ENCODE results near the gene ADGRL1.

DNA sequence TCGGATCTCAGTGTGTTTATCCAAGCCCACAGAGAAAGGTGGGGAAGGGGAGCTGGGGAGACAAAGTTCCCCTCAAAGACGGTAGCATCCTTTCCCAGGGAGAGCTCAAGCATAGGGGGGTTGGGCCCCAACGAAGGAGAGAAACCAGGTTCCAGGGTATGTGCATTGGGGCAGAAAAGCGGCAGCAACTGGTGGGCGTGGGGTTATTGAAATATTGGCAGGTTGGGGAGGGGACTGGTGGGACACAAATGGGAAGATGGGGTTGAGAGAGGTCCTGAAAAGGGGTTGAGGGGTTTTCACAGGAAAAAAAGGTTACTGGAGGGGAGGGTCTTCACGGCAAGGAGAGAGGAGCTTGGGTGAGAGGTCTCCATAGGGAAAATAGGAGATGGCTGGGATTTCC lies 70.6 kb downstream of the ADGRL1 start:
- TF ChIP-seq POLR2A (IDR thresholded peaks at IDR 0.05; ENCODE audit: low read depth, low read length) (no peak), POLR2AphosphoS5 (IDR thresholded peaks at IDR 0.05; ENCODE audit: insufficient read depth, low read depth, low read length) (no peak), EZH2 (IDR thresholded peaks at IDR 0.05; ENCODE audit: borderline replicate concordance, low read depth, low read length, severe bottlenecking) (no peak), MYC (IDR thresholded peaks at IDR 0.05; ENCODE audit: low read depth, low read length) (no peak)
- TF ChIP-seq, protein P1, sequence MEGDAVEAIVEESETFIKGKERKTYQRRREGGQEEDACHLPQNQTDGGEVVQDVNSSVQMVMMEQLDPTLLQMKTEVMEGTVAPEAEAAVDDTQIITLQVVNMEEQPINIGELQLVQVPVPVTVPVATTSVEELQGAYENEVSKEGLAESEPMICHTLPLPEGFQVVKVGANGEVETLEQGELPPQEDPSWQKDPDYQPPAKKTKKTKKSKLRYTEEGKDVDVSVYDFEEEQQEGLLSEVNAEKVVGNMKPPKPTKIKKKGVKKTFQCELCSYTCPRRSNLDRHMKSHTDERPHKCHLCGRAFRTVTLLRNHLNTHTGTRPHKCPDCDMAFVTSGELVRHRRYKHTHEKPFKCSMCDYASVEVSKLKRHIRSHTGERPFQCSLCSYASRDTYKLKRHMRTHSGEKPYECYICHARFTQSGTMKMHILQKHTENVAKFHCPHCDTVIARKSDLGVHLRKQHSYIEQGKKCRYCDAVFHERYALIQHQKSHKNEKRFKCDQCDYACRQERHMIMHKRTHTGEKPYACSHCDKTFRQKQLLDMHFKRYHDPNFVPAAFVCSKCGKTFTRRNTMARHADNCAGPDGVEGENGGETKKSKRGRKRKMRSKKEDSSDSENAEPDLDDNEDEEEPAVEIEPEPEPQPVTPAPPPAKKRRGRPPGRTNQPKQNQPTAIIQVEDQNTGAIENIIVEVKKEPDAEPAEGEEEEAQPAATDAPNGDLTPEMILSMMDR (IDR thresholded peaks at IDR 0.05; ENCODE audit: extremely low read depth in 1 of 2, insufficient read depth in 1 of 2, low read depth in 1 of 2, low read length in 2 of 2): no peak
- TF ChIP-seq, protein P2, sequence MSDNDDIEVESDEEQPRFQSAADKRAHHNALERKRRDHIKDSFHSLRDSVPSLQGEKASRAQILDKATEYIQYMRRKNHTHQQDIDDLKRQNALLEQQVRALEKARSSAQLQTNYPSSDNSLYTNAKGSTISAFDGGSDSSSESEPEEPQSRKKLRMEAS (IDR thresholded peaks at IDR 0.05; ENCODE audit: insufficient read depth, insufficient read length): no peak
